ENCODE results near the gene TMEM144.

TMEM144 gene

DNA sequence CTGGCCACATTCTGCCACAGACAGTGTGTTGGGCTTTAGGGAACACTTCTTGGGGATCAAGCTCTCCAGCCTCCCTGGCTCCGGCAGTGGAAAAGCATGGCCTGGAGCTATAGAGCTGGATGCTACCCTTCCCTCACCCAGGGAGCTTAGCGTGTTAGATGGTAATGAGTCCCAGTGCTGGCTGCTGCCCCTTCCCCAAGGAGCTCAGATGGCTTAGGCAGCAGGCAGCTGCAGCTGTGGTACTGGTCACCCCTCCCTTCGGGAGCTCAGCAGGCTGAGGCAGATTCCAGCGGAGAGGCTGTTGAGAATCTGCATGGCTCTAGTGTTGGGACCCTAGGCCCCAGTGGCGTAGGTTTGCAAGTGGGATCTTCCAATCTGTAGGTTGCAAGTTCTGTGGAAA lies 19.5 kb downstream of the TMEM144 start:
- Histone ChIP-seq H3K9me3 (ENCODE audit: severe bottlenecking) (no peaks in the 10 kb centered on the region), H3K36me3 (no peaks in the 10 kb centered on the region; the same call in 1 of the 2 replicates), H3K4me3 (ENCODE audit: low read depth, low read length) (no peak overlapping the region), H3K27me3 (ENCODE audit: insufficient read depth, low read depth, severe bottlenecking) (no peaks in the 10 kb centered on the region), H3K27ac (no peak overlapping the region)
- peak; percentile 45 for DNase-seq
- TF ChIP-seq CTCF (IDR thresholded peaks at IDR 0.05; ENCODE audit: low read depth, low read length) = no peak

DNA sequence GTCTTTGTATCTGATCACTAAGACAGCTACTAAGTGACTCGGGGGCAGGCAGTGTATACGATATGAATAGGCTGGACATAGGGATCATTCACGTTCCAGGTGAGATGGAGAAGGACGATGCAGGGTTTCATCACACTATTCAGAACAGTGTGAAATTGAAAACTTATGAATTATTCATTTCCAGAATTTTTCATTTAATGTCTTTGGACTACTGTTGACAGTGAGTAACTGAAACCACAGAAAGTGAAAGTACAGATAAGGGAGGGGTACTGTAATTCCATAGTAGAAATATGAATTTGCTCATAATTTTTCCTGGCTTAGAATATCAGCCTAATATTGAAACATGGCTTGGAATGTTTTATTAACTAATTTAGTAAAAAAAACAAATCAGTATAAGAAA lies 24.4 kb downstream of the TMEM144 start:
- no peak for TF ChIP-seq CTCF (IDR thresholded peaks at IDR 0.05; ENCODE audit: low read depth, low read length)

DNA sequence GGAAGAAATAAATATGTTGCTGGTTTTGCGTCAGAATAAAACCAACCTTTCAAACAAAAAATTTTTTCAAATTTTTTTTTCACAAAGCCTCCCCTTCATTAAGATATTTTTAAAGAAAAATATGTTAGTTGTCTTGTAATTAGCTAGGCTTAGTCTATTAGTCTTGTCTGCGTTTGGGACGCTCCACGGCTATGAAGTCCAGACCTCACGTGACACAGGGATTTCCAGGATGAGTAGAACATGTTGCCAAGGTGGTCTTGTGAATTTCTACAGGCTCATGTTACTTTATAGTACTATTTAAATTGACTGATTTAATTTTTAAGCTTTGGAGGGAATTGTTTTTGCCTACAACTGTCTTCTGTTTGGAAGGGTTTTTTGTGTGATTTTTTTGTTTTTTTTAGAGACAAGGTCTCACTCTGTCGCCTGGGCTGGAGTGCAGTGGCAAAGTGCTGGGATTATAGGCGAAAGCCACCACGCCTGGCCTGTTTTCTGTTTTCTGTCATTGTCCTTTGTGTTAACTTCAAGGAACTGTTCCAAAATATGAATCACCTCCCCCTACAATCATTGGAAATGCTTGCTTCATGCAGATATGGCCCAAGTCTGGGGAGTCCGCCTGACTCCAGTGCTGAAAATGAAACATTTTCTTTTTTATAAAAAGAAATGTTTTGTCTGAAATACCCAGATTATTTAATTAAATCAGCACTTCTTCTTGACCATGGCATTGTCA lies 26.2 kb downstream of the TMEM144 start:
- Histone ChIP-seq H3K9me3 (ENCODE audit: severe bottlenecking) (no peaks in the 10 kb centered on the region), H3K36me3 (no peaks in the 10 kb centered on the region; the same call in 1 of the 2 replicates), H3K4me3 (ENCODE audit: low read depth, low read length) (no peak overlapping the region), H3K27ac (no peak overlapping the region), H3K27me3 (ENCODE audit: insufficient read depth, low read depth, severe bottlenecking) (no peaks in the 10 kb centered on the region)
- no peak for DNase-seq
- no peak for TF ChIP-seq CTCF (IDR thresholded peaks at IDR 0.05; ENCODE audit: low read depth, low read length)

More for the DNA sequence above, 24.4 kb downstream of the TMEM144 start:
- H3K36me3 ChIP-seq = no peaks in the 10 kb centered on the region; the same call in 1 of the 2 replicates
- no peaks in the 10 kb centered on the region for H3K27me3 ChIP-seq (ENCODE audit: insufficient read depth, low read depth, severe bottlenecking)
- DNase-seq = no peak
- H3K9me3 ChIP-seq (ENCODE audit: severe bottlenecking) = no peaks in the 10 kb centered on the region
- H3K4me3 ChIP-seq (ENCODE audit: low read depth, low read length) = no peak overlapping the region
- H3K27ac ChIP-seq = no peak overlapping the region

- H3K4me3 ChIP-seq (ENCODE audit: low read depth, low read length) = no peak overlapping the region
- no peak for DNase-seq
These were observed 28.3 kb downstream of the TMEM144 start for GRCh38 chr4:158238575-158238974.

GRCh38 chr4:158239196-158239595 lies 28.9 kb downstream of the TMEM144 start:
- DNase-seq = no peak

More at GRCh38 chr4:158238575-158238974, 28.3 kb downstream of the TMEM144 start:
- TF ChIP-seq CTCF (IDR thresholded peaks at IDR 0.05; ENCODE audit: low read depth, low read length) = no peak
- Histone ChIP-seq H3K27ac (no peak overlapping the region), H3K9me3 (ENCODE audit: severe bottlenecking) (no peaks in the 10 kb centered on the region), H3K36me3 (no peaks in the 10 kb centered on the region), H3K27me3 (ENCODE audit: insufficient read depth, low read depth, severe bottlenecking) (no peaks in the 10 kb centered on the region)

More at GRCh38 chr4:158239196-158239595, 28.9 kb downstream of the TMEM144 start:
- Histone ChIP-seq H3K27ac (no peak overlapping the region), H3K9me3 (ENCODE audit: severe bottlenecking) (no peaks in the 10 kb centered on the region), H3K27me3 (ENCODE audit: insufficient read depth, low read depth, severe bottlenecking) (no peaks in the 10 kb centered on the region), H3K36me3 (no peaks in the 10 kb centered on the region), H3K4me3 (ENCODE audit: low read depth, low read length) (no peak overlapping the region)
- TF ChIP-seq CTCF (IDR thresholded peaks at IDR 0.05; ENCODE audit: low read depth, low read length) = no peak

All from WERI-Rb-1 (cell line).